ENCODE measurements around the gene PROX1. TPM values are rescaled to one million over a fixed set of nuclear protein-coding genes. Genes with fewer than 3 reads are reported as not detected.

PROX1 gene
- total RNA-seq, 1 donor from 2014 or later, result 5.0 TPM

GRCh38 chr1:213958346-213958745, 29.4 kb upstream of the PROX1 start:
- Histone ChIP-seq H3K4me2 (no peak overlapping the region), H3K36me3 (no peaks in the 10 kb centered on the region), H3K27ac (no peak overlapping the region), H4K20me1 (ENCODE audit: low read depth) (no peaks in the 10 kb centered on the region), H3K9ac (no peak overlapping the region), H3K4me1 (no peaks in the 10 kb centered on the region), H3K9me3 (ENCODE audit: low read depth) (no peaks in the 10 kb centered on the region), H3K27me3 (no peaks in the 10 kb centered on the region), H3K79me2 (ENCODE audit: low read depth) (no peaks in the 10 kb centered on the region), H2AFZ (replicated peaks) (no peak overlapping the region), H3K4me3 (no peak overlapping the region), H3F3A (ENCODE audit: low read depth) (no peaks in the 10 kb centered on the region)
- Mint-ChIP-seq H3K36me3 (no peaks in the 10 kb centered on the region), H3K27ac (no peak overlapping the region), H3K27me3 (ENCODE audit: insufficient read depth, low read depth) (peaks cover 3% of the 10 kb centered on the region), H3K4me3 (no peak overlapping the region), H3K4me1 (no peaks in the 10 kb centered on the region), H3K9me3 (no peaks in the 10 kb centered on the region)
- DNase-seq (ENCODE audit: low spot score), result no peak
- TF ChIP-seq EZH2 (IDR thresholded peaks at IDR 0.05) (no peak), CTCF (IDR thresholded peaks at IDR 0.05) (no peak), EZH2phosphoT487 (IDR thresholded peaks at IDR 0.05) (no peak)

DNA sequence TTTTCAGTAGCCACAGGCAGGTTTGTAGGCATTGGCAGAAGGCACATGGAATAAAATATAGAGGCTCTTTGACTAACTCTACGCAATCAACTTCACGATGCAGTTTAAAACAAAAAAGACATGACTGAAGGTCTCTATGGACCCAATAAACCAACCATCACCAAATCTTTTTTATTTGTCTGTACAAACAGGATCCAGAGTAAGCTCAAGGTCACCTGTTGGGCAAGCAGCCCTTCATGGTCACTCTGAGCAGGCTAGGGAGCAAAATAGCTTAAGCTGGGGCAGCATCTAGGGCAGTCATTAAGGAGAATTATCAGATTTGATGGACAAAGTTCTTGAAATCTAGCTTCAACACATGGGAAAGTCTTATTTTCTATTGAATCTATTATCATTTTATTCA, 26.8 kb upstream of the PROX1 start:
- H4K20me1 ChIP-seq (ENCODE audit: low read depth), result no peaks in the 10 kb centered on the region
- Mint-ChIP-seq H3K9me3 (no peaks in the 10 kb centered on the region), H3K4me1 (no peaks in the 10 kb centered on the region), H3K27ac (no peak overlapping the region), H3K4me3 (no peak overlapping the region), H3K27me3 (ENCODE audit: insufficient read depth, low read depth) (peaks cover 3% of the 10 kb centered on the region), H3K36me3 (no peaks in the 10 kb centered on the region)
- no peak overlapping the region for H3K9ac ChIP-seq
- no peak overlapping the region for H2AFZ ChIP-seq (replicated peaks)
- DNase-seq (ENCODE audit: low spot score), result no peak
- no peaks in the 10 kb centered on the region for H3K4me1 ChIP-seq
- H3K27ac ChIP-seq, result no peak overlapping the region
- H3K4me3 ChIP-seq, result no peak overlapping the region
- H3K27me3 ChIP-seq, result no peaks in the 10 kb centered on the region
- H3K4me2 ChIP-seq, result no peak overlapping the region
- H3K36me3 ChIP-seq, result no peaks in the 10 kb centered on the region
- no peaks in the 10 kb centered on the region for H3K79me2 ChIP-seq (ENCODE audit: low read depth)
- H3F3A ChIP-seq (ENCODE audit: low read depth), result no peaks in the 10 kb centered on the region
- H3K9me3 ChIP-seq (ENCODE audit: low read depth), result no peaks in the 10 kb centered on the region
- TF ChIP-seq EZH2 (IDR thresholded peaks at IDR 0.05) (no peak), CTCF (IDR thresholded peaks at IDR 0.05) (no peak), EZH2phosphoT487 (IDR thresholded peaks at IDR 0.05) (no peak)

DNA sequence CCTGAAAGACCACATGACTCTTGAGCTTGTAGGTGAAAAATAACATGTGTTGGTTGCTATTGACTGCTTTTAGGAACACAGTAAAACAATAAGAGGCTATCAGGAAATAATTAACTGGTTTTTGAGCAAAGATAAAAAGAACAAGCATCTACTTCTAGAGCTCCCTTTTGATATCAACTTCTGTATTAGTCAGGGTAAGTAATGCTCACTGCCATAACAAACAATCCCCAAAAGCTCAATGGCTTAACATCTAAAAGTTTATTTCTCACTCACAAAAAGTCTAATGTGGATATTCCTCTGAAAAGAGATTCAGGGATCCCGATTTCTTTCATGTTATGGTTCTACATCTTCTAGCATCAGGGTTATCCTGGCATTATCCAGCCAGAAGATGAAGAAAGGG, 25.3 kb upstream of the PROX1 start:
- Mint-ChIP-seq H3K4me3 (no peak overlapping the region), H3K36me3 (no peaks in the 10 kb centered on the region), H3K27ac (no peak overlapping the region), H3K27me3 (ENCODE audit: insufficient read depth, low read depth) (peaks cover 3% of the 10 kb centered on the region), H3K9me3 (no peaks in the 10 kb centered on the region), H3K4me1 (no peaks in the 10 kb centered on the region)
- H3F3A ChIP-seq (ENCODE audit: low read depth), result no peaks in the 10 kb centered on the region
- no peaks in the 10 kb centered on the region for H3K79me2 ChIP-seq (ENCODE audit: low read depth)
- TF ChIP-seq CTCF (IDR thresholded peaks at IDR 0.05), result no peak
- no peak for TF ChIP-seq EZH2 (IDR thresholded peaks at IDR 0.05)
- TF ChIP-seq EZH2phosphoT487 (IDR thresholded peaks at IDR 0.05), result no peak
- no peak for DNase-seq (ENCODE audit: low spot score)
- H4K20me1 ChIP-seq (ENCODE audit: low read depth), result no peaks in the 10 kb centered on the region
- H3K36me3 ChIP-seq, result no peaks in the 10 kb centered on the region
- no peak overlapping the region for H3K4me2 ChIP-seq
- H3K27ac ChIP-seq, result no peak overlapping the region
- no peaks in the 10 kb centered on the region for H3K9me3 ChIP-seq (ENCODE audit: low read depth)
- H2AFZ ChIP-seq (replicated peaks), result no peak overlapping the region
- no peaks in the 10 kb centered on the region for H3K4me1 ChIP-seq
- no peaks in the 10 kb centered on the region for H3K27me3 ChIP-seq
- H3K9ac ChIP-seq, result no peak overlapping the region
- no peak overlapping the region for H3K4me3 ChIP-seq

Data from neural progenitor cell (in vitro differentiated cells).